Stimulated activated CD4-positive, alpha-beta T cell treated with anti-CD3 and anti-CD28 coated beads, Interleukin-15, amount 100 ng/mL, for 24 hours (primary cell): Measurements from ENCODE around the gene SPRR5.

Experiments
- DNase-seq: peaks from one replicate; pipeline ENCODE4 v3.0.0-alpha.2; 2020

SPRR5 gene, protein sequence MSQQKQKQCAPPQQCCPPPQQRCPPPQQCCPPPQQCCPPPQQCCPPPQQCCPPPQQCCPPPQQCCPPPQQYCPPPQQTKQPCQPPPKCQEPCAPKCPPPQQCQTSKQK

DNA sequence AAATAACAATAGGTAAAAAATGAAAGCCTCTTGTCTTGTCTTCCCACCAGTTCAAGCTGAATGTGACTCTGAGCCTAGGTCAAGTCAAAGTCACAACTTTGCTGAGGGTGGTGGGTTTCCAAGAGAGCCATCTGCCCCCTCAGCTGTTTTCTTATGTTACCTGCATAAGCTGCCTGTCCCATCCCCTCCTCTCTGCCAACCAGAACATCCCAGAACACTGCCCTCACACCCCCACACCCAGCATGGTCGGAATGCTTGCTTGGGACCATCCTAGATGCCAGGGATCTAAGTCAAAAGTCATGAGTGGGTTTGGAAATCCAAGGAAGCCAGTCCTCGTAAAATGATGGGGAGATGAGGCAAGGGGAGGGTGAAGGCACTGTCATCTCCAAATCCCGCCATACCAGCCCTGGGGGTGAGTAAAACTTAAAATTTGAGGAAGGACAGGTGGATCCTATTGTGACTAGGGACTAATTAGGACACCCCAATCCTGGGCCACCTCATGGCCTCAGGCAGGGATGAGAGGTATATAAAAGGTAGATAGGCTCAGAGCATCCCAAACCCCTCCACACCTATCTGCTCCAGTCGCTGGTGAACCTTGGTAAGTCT lies at the start of gene SPRR5:
SPRR5 (plus strand) TSS at position 556 of the 606 bp plus-strand sequence. CDS start 1,349 bp downstream, outside the sequence.
- DNase-seq, result no peak

DNA sequence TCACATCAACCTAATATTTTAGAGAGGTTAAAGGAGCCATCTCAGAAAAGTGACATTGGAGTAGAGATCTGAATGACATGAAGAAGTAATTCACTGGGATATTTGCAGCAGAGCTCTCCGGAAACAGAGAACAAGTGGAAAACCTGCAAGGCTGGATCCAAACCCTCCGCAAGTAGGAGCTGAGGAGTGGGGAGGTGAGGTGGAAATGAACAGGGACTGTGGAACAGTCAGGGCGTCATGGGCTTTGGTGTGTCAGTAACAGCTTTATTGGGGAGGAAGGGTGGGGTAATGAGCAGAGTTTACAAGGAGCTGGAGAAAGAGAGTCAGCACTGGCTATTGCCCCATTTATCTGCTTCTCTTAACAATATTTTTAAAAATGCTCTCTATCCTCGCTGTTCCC lies 48.0 kb upstream of the SPRR5 start:
- no peak for DNase-seq

DNA sequence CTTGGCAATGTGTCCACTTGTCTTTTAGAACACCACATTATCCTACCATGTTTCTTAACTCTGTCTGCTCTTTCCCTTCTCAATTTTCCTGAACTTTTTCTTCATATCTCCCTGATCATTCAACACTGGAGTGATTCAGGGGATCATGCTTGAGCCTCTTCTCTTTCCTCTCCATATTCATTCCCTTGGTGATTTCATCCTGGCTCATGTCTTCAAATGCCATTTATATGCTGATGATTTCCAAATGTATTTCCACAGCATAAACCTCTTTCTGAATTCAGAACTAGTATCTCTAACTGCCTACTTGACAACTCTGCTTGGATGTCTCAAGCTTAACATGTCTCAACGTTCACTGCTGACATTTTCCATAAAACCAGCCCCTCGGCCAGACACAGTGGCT lies 47.1 kb upstream of the SPRR5 start:
- DNase-seq, result no peak

DNA sequence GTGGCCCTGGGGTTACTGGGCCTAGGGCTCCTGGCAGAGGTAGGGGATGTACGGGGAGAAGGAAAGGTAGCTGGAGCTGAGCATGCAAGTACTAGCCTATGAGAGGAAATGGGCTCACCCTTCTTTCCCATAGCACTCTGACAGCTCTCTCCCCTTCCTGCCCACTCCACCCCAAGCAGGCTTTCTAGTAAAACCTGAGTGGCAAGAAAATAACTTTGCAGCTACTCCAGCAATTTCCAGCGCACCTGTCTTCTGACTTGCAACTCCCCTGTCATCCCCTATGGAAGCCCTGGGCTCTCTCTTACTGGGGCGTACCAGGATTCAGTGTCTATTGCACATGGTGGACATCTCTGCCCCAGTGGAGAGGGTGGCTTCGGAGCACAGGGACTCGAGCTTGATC lies 45.4 kb upstream of the SPRR5 start:
- DNase-seq, result no peak

DNA sequence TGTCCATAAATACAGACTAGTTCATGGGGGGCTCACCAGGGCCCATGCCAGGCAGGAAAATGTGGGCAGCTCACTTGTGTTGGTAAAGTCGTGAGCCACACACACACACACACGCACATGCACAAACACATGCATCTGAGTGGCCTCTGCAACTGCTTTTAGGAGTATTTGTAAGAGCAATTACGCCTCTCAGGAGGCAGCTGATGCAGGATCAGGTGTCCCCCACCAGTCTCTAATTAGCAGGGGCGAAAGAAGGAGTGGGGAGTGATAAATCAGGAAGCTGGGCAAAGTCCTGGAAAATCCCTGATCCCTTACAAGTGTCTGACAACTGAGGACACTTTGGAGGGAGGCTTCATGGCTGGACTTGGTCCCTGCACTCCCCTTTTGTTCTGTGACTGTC lies 44.4 kb upstream of the SPRR5 start:
- no peak for DNase-seq

DNA sequence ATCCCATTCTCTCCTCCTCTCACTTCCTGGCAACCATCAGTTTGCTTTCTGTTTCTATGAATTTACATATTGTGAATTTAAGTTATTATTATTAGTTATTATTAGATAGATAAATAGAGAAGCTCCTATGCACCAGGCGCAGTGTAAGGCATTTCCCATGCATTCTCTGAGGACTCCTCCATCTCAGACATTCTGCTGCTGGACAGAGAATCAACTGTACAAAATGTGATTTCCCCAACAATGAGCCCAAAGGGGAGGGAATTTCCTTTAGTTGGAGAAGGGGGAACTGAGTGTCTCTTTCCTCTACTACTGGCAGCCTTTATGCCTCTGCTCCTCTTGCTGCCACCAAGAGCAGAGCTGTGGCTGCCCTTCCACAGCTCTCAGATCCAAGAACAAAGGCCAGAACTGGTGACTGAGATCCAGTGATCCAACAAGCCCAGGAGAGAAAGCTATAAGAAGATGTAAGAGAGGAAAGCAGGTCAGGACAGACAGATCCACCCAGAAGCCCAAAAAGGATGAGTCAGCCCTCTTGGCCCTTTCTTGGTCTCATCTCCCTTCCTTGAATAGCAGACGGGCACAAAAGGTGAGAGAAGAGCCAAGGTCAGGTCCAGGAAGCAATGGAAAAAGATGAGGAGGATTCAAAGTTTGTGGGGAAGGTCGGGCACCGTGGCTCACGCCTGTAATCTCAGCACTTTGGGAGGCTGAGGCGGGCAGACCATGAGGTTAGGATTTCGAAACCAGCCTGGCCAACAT lies 42.1 kb upstream of the SPRR5 start:
- DNase-seq, result no peak

DNA sequence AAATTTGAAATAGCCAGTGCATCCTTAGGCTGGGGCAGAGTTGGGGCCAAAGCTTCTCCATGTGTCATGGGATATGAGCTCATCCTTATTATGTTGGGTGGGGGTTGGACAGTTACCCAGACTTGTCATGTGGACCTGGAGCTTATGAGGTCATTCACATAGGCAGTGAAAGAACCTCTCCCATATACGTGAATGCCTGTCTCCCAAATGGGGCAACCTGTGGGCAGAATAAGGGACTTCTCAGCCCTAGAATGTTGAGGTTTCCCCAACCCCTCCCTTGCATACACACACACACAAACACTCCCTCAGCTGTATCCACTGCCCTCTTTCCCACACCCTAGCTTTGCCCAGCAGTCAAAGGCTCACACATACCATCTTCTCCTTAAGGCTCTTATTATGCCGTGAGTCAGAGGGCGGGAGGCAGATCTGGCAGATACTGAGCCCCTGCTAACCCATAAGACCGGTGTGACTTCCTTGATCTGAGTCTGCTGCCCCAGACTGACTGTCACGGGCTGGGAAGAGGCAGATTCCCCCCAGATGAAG lies 40.9 kb upstream of the SPRR5 start:
- no peak for DNase-seq

DNA sequence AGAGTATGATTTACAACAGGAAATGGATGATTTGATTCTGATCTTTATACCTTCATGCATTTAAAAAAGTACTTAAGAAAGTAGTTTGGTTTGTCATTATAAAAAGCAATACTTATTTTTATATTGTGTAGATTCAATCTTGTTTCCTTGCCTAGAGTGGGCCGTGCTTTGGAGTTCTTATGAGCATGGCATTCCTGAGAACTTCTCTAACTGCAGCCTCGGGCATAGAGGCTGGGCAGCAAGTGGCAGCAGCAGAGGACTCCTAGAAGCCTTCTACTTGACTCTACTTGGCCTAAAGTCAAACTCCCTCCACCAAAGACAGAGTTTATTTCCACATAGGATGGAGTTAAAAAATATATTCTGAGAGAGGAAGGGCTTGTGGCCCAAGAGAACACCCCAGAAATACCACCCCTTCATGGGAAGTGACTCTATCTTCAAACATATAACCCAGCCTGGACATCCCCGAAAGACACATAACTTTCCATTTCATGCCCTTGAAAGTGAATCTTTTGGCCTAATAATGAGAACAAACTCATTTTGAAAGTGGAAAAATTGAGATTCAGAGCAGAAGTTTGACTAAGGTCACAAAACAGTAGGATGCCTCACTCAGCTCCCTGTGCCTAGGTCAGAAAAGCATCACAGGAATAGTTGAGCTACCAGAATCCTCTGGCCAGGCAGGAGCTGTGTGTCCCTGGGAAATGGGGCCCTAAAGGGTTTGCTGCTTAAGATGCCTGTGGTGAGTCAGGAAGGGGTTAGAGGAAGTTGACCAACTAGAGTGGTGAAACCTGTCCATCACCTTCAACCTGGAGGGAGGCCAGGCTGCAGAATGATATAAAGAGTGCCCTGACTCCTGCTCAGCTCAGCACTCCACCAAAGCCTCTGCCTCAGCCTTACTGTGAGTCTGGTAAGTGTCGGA lies 39.1 kb upstream of the SPRR5 start, which contains the start of gene IVL:
IVL (plus strand) TSS at position 861 of the 916 bp plus-strand sequence. CDS start 1,252 bp downstream, outside the sequence.
- DNase-seq, result no peak

DNA sequence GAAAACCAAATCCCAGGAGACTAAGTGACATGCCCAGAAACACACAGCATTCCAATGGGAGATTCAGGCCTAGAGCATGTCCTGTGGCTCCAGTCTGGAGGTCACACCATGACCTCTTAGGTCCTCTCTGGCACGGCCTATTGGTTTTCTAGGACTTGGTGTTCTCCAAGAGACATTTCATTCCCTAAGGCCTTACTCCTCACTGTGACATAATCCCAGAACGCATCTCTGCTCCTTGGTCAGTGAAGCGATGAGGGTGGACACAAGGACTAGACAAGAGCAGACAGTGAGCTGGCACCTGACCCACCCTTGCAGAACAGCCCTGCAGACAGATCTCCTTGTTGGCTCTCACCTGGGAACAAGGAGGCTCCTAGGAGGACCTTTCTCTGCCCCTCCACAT lies 37.8 kb upstream of the SPRR5 start:
- no peak for DNase-seq

DNA sequence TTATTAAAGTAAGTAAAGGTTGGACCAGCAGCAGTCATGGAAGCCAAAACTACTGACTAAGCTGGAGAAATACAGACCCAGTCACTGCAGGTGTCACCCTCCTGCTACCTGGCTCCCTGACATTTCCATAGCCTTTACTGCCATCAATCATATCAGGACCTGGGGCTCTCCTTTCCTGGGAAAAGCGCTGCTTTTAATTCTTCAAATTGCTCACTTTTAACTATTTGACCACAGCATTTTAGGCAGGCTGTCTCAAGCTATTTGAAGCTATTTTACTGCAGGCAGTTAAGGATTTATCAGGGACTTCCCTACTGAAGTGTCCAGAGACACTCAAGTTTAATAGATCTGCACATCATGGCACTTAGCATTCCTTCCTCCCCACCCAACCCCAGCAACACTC lies 34.5 kb upstream of the SPRR5 start:
- DNase-seq, result no peak

DNA sequence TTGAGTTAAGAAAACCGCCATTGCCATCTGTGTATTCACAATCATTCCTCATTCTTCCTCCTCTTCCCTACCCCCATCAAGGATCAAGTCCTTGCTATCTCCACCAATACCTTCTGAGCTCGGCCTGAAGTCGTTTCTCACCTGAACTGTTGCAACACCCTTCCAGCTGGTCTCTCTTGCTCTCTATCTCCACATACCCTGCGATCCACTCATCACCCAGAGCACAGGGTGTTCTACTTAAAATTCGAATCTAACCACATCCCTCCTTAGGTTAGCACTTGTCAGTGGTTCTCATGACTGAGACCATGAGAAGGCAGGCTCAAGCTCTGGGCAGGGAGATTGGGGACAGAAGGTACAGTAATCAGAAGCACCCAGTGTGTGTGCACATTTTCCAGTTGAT lies 34.1 kb upstream of the SPRR5 start:
- no peak for DNase-seq

DNA sequence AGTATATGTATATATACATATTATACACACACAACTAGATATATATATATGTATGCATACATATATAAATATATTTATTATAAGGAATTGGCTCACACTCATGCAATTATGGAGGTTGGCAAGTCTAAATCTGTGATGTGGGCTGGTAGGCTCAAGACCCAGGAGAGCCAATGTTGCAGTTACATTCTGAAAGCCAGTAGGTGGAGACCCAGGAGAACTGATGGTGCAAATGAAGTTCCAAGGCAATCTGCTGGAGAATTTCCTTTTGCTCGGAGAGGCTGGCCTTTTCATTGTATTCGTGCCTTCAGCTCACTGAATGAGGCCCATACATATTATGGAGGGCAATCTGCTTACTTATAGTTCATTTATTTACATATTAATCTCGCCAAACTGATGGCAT lies 29.2 kb upstream of the SPRR5 start:
- no peak for DNase-seq

DNA sequence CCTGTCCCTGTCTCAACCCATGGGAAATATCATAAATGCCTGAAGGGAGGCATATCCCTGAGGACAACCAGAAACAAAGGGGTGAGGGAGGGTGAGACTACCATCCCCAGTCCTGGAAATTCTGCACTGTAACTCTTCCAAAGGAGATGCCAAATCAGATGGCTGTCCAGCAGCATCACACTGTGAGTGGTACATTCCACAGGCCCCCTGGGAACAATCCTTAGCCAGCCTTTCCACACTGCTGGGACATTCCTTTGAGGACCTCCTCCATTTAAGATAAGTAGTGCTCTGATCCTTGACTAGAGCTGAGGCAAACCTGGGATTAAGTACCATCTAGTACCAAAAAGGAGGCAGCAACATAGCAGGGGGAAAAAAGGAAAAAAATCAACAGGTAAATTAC lies 27.9 kb upstream of the SPRR5 start:
- DNase-seq, result no peak

DNA sequence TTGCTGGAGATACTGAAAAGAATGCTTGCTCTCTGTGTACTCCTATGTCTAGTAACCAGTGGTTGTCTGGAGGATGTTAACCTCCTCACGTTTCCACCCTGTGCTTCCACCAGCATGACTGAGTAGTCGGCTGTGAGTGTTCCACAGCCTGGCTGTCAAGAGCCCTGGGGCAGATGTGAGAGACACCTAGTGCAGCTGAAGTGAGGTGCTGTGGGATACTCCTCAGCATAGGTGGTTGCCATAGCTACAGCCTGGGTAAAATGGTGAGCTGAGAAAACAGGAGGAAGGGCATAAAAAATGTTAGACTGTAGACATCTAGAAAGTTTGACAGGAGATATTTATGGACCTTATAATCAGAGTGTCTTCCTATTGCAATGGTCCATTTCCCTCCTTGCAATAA lies 22.8 kb upstream of the SPRR5 start:
- no peak for DNase-seq

DNA sequence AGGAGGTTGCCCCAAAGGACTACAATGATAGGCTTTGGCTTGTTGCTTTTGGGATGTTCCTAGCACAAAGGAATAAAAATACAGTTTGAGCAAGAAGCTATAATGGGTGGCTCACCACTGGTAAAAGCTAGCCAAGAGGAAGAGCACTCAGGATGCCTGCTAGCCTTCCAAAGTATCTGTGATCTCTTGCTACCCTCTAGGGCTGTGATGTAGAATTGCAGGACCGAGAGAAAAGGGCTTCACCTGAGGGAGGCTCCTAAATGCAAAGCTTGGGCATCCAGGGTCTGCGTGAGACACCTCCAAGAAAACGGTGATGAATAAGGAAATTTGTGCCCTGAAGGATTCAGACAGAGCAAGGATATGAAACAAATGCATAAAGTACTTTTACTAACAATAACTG lies 20.9 kb upstream of the SPRR5 start:
- DNase-seq, result no peak

DNA sequence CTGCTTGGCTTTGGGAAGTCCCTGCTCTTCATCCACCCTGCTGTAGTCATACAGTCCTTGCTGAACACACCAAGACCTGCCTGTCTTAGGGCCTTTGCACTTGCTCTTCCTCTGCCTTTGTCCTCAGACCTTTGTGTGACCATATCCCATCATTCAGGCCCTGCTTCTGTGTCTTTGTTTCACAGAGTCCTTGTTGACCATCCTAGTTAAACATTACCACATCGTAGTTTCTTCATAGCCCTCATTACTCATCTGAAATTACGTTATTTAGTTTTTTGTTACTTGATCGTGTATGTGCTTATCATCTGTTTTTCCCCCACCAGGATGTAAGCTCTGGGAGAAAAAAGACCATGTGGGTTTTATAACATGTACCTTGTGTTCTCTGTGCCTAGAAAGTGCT lies 18.3 kb upstream of the SPRR5 start:
- DNase-seq, result no peak

DNA sequence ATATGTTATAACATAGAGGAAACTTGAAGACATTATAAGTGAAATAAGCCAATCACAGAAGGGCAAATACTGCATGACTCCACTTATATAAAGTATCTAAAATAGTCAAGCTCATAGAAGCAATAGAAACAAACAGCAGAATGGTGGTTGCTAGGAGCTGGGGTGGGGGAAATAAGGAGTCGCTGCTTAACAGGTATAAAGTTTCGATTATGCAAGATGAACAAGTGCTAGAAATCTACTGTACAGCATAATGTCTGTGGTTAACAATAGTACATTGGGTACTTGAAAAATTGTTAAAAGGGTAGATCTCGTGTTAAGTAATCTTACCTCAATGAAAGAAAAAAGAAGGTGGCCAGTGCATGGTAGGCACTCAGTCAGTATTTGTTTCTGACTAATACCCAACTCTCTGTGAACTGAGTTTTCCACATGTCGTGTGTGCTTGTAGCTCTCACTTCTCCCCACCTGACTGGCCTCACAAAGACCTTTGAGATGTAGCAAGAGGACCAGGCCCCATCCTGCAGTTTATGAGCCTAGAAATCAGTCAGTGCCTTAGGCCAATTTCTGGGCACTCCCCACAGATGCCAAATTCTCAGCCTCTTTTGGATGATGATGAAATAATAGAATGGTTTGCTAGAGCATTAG lies 14.7 kb upstream of the SPRR5 start:
- no peak for DNase-seq

DNA sequence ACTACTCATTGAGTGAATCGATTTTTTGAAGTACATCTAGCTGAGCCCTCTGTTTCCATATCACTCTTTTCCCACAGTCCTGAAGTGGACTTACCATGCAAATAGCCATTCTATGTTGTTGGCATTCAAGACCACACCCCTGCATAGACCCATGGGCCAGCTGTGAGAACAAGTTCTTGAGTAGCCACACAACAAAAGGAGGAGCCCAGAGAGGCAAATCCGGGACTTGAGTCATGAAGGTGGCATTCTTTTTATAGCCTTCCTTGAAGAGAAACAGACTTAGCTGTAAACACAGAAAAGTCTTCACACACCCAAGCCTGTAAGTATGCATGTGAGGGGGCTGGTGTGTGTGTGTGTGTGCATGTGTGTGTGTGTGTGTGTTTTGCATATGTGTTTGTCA lies 13.8 kb upstream of the SPRR5 start:
- no peak for DNase-seq

DNA sequence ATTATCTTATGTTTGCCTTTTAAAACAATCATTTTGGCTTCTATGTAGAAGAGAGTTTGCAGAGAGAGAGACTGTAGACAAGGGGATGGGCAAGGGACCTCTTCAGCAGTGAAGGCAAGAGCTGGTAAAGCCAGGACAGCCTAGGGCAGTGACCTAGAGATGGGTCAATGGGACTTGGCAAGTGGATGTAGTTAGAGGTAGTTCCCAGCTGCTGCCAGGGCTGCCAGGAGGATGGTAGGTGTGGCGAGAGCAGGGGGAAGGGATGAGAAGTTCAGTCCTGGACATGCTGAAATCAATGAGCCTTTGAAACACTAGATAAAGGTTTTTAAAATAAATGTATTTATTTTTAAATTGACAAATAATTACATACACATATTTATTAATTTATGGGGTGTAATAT lies 6.4 kb upstream of the SPRR5 start:
- no peak for DNase-seq

DNA sequence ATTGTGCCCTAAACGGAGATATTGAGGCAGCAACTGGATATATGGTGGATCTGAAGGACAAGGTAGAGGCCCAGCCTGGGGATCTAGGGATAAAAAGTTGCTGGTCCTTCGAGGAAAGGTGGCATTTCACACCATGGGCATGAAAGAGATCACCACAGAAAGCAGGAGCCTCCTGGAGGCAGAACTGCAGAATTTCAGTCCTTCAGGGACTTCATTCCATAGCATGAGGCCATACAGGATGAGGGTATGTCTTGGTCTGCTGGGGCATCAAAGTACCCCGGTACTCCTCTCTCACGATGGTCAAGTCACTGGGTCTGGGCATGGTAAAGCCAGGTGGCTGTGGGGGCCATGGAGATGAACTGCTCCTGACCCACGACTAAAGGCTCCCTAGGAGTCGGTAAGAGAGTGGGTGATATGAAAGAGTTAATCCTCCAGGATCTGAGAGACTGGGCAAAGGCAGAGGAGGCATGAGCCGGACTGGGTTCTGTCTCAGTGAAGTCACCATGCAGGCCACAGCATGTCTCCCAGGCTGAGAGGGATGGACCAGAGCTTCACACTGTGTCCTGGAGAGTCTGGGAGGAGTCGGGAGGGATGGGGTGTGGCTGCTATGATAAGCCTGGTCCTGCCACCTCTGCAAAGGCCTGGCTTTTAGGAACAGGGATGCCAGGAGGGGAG lies 5.8 kb upstream of the SPRR5 start:
- DNase-seq, result no peak

DNA sequence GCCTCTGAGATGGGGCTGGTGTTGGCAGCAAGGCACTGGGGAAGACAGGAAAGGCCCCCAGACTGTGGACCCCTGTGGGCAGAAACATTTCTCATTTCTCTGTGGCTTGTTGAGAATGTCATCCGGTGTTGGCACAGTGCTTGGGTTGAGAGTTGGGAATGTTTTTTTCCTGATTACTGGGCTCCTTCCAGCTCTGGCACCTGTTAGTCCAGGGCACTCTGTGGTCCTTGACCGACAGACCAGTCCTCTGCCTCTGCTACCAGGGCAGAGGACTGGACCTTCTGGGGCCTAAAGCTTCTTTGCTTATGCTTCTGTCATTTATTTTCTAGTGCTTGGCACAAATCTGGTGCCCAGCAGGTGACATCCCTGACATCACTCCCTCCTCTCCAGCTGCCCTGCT lies 4.8 kb upstream of the SPRR5 start:
- DNase-seq, result no peak

DNA sequence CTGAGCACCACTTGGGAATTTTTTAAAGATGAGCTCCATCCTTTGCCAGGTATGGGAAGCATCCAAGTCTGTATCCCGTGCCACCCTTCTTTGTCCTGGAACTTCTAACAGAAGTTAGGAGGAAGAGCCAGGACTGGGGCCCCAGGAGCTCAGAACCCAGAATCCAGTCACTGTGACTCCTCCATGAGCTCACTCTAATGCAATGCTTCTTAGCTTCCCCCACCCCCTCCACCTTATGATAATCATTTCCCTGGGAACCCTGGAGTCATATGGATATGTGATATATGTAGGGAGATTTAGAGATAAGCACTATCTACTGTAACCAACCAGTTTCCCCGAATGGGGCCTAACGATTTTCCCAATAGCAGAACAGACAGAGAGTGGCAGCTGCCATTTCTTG lies 758 bp upstream of the SPRR5 start:
- no peak for DNase-seq
